ENCODE data around the gene PRKAG2. TPM values are rescaled to one million over a fixed set of nuclear protein-coding genes. Genes with fewer than 3 reads are reported as not detected.

Gene PRKAG2
- total and polyA plus RNA-seq, 8 donors, result 19.9 to 302 (median 60.9) TPM

GRCh38 chr7:151729521-151729921 lies 147.4 kb downstream of the PRKAG2 start:
- no peaks in the 10 kb centered on the region for H3K9me3 ChIP-seq
- no peak overlapping the region for H3K4me3 ChIP-seq
- peaks cover 0 to 4% (median 0%) of the 10 kb centered on the region in 4 donors for H3K36me3 ChIP-seq
- WGBS, 5 donors, result 95 to 97% (median 96%) methylated on average over 12 to 15 of the region's 15 CpGs
- no peak overlapping the region for H3K27ac ChIP-seq
- intact Hi-C loops (cut with DNase I; ENCODE audit: low total_unique reads), result no loop called here
- no peak for TF ChIP-seq EP300 (IDR thresholded peaks at IDR 0.05)
- TF ChIP-seq POLR2A (IDR thresholded peaks at IDR 0.05), result no peak
- TF ChIP-seq CTCF (IDR thresholded peaks at IDR 0.05), result no peak
- TF ChIP-seq POLR2AphosphoS5 (IDR thresholded peaks at IDR 0.05), result no peak
- H3K27me3 ChIP-seq, result no peaks in the 10 kb centered on the region
- DNase-seq, result no peak
- peaks cover 13 to 27% (median 19%) of the 10 kb centered on the region in 4 donors for H3K4me1 ChIP-seq

- Histone ChIP-seq H3K4me1 (peaks cover 13 to 27% (median 19%) of the 10 kb centered on the region in 4 donors), H3K4me3 (no peak overlapping the region), H3K9me3 (no peaks in the 10 kb centered on the region), H3K27me3 (no peaks in the 10 kb centered on the region), H3K36me3 (peaks cover 0 to 4% (median 0%) of the 10 kb centered on the region in 4 donors), H3K27ac (peak overlapping the region in 2 of 5 donors; percentile 33 to 71)
- DNase-seq, result no peak
- WGBS, 5 donors, result 94 to 97% (median 96%) methylated on average over 6 to 14 of the region's 14 CpGs
- intact Hi-C loops (cut with DNase I; ENCODE audit: low total_unique reads), result no loop called here
- TF ChIP-seq EP300 (IDR thresholded peaks at IDR 0.05), result no peak
- no peak for TF ChIP-seq POLR2A (IDR thresholded peaks at IDR 0.05)
- no peak for TF ChIP-seq CTCF (IDR thresholded peaks at IDR 0.05)
- no peak for TF ChIP-seq POLR2AphosphoS5 (IDR thresholded peaks at IDR 0.05)
Measured at GRCh38 chr7:151728746-151729145, 148.2 kb downstream of the PRKAG2 start.

GRCh38 chr7:151728286-151728660 lies 148.6 kb downstream of the PRKAG2 start:
- Histone ChIP-seq H3K9me3 (no peaks in the 10 kb centered on the region), H3K27me3 (no peaks in the 10 kb centered on the region), H3K36me3 (peaks cover 0 to 4% (median 0%) of the 10 kb centered on the region in 4 donors), H3K4me1 (peaks cover 13 to 27% (median 19%) of the 10 kb centered on the region in 4 donors), H3K4me3 (no peak overlapping the region), H3K27ac (peak overlapping the region; percentile 4 to 71 (median 33))
- TF ChIP-seq EP300 (IDR thresholded peaks at IDR 0.05) (no peak), POLR2A (IDR thresholded peaks at IDR 0.05) (no peak), POLR2AphosphoS5 (IDR thresholded peaks at IDR 0.05) (no peak), CTCF (IDR thresholded peaks at IDR 0.05) (no peak)
- DNase-seq, result no peak
- 90 to 95% (median 93%) methylated on average over 8 of the region's 8 CpGs for WGBS, 5 donors
- intact Hi-C loops (cut with DNase I; ENCODE audit: low total_unique reads), result no loop called here

- H3K27ac ChIP-seq, result peak overlapping the region; percentile 4 to 71 (median 33)
- TF ChIP-seq POLR2AphosphoS5 (IDR thresholded peaks at IDR 0.05) (peak in 2 of 3 donors; percentile 9 to 64), CTCF (IDR thresholded peaks at IDR 0.05) (no peak)
Measured at GRCh38 chr7:151727579-151728285, 149.2 kb downstream of the PRKAG2 start.

More at GRCh38 chr7:151727579-151728285, 149.2 kb downstream of the PRKAG2 start:
- peak; percentile 65 to 71 for DNase-seq
- Histone ChIP-seq H3K9me3 (no peaks in the 10 kb centered on the region), H3K27me3 (no peaks in the 10 kb centered on the region), H3K36me3 (peaks cover 0 to 4% (median 0%) of the 10 kb centered on the region in 4 donors), H3K4me1 (peaks cover 13 to 27% (median 19%) of the 10 kb centered on the region in 4 donors), H3K4me3 (no peak overlapping the region)
- 43 to 68% (median 63%) methylated on average over 5 to 18 of the region's 18 CpGs for WGBS, 5 donors
- intact Hi-C loops (cut with DNase I; ENCODE audit: low total_unique reads), result no loop called here
